HG03039 (cell line): ENCODE results near the gene PPAN.

Experiments
- ATAC-seq: cut with Tn5 transposase; IDR thresholded peaks from one replicate; pipeline ENCODE4 v1.9.1; 2021; ENCODE audit warnings: mild to moderate bottlenecking, moderate library complexity; ENCODE audit not compliant: unreplicated experiment

Gene PPAN

GRCh38 chr19:10138879-10139795 is 33.0 kb downstream of the PPAN start:
- ATAC-seq, result no peak

DNA sequence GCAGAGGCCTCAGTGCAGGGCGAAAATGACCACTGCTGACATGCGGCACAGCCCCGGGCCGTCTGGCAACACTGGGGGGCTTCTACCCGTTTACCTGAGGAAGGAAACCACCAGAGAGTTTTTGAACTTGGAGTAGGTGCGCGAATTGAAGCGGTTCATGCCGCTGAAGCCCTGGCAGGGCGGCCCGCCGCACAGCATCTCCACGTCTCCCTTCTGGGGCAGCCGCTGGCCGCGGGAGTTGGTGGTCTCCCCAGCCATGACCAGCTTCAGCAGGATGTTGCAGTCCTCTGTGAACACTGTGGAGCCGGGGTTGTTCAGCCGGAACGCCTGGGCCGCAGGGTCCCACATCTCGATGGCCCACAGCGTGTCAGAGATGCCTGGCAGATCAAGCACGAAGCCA is 33.8 kb downstream of the PPAN start:
- ATAC-seq, result no peak

GRCh38 chr19:10141479-10141878 is 35.3 kb downstream of the PPAN start:
- ATAC-seq, result no peak

DNA sequence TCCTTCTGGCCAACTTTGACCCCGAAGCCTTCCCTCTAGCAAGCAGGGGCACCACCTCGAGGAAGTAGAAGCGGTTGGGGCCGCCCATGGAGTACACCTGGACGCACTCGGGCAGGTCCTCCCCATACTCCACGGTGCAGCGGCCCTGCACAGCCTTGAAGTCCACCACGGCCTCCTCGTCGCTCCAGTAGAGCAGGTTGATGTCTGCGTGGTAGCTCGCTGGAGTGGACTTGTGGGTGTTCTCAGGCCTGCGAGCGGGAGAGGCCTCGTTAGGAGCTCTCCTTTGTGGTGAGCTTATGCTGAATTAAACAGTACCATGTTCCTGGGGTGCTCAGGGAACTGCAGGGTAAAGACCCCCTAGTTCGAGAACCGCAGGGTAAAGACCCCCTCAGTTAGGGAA is 35.8 kb downstream of the PPAN start:
- no peak for ATAC-seq

- ATAC-seq, result no peak
Observed at GRCh38 chr19:10142701-10143375, 36.7 kb downstream of the PPAN start.

DNA sequence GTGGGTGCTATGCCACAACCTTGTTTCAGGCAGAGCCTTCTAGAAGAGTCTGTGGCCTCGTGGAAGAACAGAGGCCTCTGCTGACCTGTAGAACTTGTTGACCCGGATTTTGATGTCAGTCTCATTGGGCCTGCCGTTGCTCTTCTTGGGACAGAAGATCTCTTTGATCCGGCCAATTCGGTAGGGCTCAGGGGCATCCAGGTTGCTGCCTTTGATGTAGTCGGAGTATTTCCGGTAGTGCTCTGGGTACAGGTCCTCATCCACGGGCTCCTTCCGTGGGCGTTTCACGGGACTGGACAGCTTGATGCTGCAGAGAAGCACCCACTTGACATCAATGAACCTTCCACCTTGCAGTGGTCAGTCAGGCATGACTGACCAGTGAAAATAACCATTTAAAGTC is 37.5 kb downstream of the PPAN start:
- no peak for ATAC-seq

DNA sequence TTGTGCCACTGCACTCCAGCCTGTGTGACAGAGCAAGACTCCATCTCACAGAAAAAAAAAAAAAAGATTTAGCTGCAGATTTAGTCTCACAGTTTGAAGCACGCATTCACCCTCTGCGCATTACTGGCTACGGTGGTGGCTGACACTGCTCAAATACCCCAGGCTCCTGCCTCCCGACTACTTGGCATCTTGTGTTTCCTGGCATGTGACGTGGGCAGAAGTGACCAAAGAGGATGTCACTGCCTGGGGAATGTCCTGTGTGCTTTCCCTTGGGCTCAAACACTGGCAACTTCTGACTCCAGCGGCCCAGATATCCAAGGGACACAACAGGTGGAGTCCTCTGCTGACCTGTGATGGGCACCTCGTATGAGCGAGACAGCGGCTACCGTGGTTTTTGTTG is 38.2 kb downstream of the PPAN start:
- ATAC-seq, result no peak

- ATAC-seq, result no peak
Observed at GRCh38 chr19:10145031-10145430, 38.9 kb downstream of the PPAN start.

DNA sequence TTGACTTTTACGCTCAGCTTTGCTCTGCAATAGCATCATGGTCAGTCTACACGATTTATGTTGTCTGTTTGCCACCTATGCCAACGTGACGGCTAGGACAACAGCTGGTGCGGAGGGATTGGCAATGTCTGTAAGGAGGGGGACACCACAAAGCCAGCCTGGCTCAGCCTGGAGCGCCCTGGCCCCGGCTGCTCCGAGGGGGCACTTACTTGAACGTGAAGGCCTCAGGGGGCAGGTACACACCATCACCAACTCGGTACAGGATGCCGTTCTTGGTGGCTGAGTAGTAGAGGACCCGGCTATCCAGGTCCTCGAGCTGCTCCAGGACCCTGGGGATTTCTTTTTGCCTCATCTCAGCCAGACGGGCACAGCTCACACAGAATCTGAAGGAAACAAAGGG is 40.0 kb downstream of the PPAN start:
- ATAC-seq, result no peak

GRCh38 chr19:10149427-10149826 is 43.3 kb downstream of the PPAN start:
- ATAC-seq, result no peak

DNA sequence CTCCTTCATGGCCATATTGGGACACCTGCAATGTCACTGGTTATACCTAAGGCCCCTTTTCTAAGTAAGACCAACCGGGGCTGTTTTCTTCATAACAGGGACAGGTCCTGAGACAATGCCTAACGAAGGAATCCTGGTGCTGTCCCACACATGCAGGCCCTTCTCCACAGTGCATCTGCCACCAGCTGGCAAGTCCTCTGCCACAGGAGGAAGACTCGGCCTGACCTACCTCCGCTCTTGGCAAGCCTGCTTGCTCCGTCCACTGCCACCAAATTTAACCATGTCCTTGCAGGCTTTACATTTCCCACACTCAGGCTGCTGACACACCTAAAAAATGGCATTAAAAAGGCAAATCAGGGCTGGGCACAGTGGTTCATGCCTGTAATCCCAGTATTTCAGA is 45.4 kb downstream of the PPAN start:
- no peak for ATAC-seq

DNA sequence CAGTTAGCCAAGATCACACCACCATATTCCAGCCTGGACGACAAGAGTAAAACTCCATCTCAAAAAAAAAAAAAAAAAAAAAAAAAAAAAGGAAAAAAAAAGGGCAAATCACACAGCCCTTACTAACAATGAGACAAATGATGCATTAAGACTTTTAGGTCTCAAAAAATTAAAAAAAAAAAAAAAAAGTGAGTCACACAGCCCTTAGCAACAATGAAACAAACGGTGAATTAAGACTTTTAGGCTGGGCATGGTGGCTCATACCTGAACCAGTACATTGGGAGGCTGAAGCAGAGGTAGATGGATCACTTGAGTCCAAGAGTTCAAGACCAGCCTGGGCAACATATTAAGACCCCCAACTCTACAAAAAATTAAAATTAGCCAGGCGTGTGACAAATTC is 45.9 kb downstream of the PPAN start:
- no peak for ATAC-seq

DNA sequence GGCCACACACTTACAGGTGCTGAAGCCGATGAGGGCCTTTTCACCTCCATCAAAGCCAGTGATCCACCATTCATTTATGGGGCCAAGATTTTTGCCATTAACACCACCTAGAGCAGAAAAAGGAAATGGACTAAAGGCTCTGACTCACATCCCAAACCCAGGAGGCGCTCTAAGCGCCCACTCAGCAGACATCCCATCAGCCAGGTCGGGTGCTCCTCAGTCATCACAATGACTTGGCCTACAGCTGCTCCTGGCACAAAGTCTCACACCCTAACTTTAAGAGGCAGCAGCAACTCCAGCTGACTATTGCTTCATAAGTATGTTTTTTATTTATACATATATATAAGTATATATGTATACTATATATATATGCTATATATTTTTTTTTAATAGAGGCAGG is 49.7 kb downstream of the PPAN start:
- no peak for ATAC-seq

- ATAC-seq, result no peak
Observed at GRCh38 chr19:10158071-10158470, 51.9 kb downstream of the PPAN start.

GRCh38 chr19:10158485-10158884 is 52.3 kb downstream of the PPAN start:
- ATAC-seq, result no peak

DNA sequence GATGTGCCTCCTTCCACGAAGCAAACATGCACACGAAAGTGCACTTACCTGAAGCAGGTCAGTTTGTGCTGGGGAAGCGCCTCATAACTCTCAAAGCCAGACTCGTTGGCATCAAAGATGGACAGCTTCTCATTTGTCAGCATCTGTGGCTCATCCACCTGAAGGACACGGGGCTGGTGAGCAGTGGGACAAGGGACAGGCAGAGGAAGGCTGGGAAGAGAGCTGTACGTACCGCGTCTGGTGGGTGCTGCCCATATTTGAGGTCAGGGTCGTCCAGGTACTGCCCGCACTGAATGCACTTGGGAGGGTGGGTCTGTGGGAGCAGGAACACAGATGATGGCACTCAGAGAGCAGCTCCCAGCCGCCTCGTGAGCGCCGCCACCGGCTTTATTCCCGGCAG is 53.4 kb downstream of the PPAN start:
- ATAC-seq, result no peak
